Chondrocyte (in vitro differentiated cells): ENCODE measurements around the gene NOMO2. TPM values are rescaled to one million over a fixed set of nuclear protein-coding genes. Genes with fewer than 3 reads are reported as not detected.
"Not testable (repeated sequence)": the region's sequence is repeated elsewhere in the genome, so short reads cannot be mapped to it uniquely, and the experiment has no call there.

Experiments used
- DNase-seq: peaks from one replicate; pipeline ENCODE4 v3.0.0; 2021; ENCODE audit warnings: mixed read lengths, low spot score
- H3K27ac Mint-ChIP-seq: one replicate; pipeline ENCODE4 v1.8.0; 2021; ENCODE audit warnings: mild to moderate bottlenecking, moderate library complexity, mixed read lengths; ENCODE audit not compliant: unreplicated experiment
- H3K27me3 Mint-ChIP-seq: 2 replicates; pipeline ENCODE4 v1.8.0; 2021; ENCODE audit warnings: low read depth, mixed read lengths
- H3K36me3 Mint-ChIP-seq: 2 replicates; pipeline ENCODE4 v1.8.0; 2021; ENCODE audit warnings: low read depth, mixed read lengths
- H3K4me1 Mint-ChIP-seq: 2 replicates; pipeline ENCODE4 v1.8.0; 2021; ENCODE audit warnings: low read depth, mild to moderate bottlenecking, mixed read lengths
- H3K4me3 Mint-ChIP-seq: one replicate; pipeline ENCODE4 v1.8.0; 2021; ENCODE audit warnings: mild to moderate bottlenecking, moderate library complexity, mixed read lengths; ENCODE audit not compliant: unreplicated experiment
- H3K9me3 Mint-ChIP-seq: 2 replicates; pipeline ENCODE4 v1.8.0; 2021; ENCODE audit warnings: low read depth, mixed read lengths
- total RNA-seq: library from RNA; stranded (reverse); gene quantifications from 3 replicates; pipeline ENCODE4 v1.2.1, GENCODE V29; 2021

Gene NOMO2
- total RNA-seq, 1 donor from 2014 or later, result 182 TPM

GRCh38 chr16:18498430-18498829 lies 63.5 kb downstream of the NOMO2 start:
- not testable (repeated sequence) for H3K36me3 Mint-ChIP-seq, DNase-seq, H3K9me3 Mint-ChIP-seq, H3K4me3 Mint-ChIP-seq, H3K27me3 Mint-ChIP-seq, H3K27ac Mint-ChIP-seq, H3K4me1 Mint-ChIP-seq

DNA sequence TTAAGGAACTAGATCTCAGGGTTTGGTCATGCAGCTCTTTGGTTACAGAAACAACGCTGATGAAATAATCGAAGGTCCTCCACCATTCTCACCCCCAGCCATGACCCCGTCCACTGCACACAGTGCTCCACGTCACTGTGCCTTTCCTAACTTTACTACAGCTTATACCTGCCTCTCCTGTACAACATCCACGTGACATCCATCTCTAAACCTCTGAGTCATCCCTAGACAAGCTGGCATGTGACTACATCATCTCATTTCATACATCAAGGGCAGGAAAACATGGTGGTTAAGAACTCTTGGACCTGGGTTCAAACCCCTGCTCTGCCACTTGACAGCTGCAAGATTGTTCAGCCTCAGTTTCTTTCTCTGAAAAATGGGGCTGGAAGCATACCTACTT lies 64.9 kb downstream of the NOMO2 start:
- DNase-seq, H3K4me1 Mint-ChIP-seq, H3K27ac Mint-ChIP-seq, H3K4me3 Mint-ChIP-seq, H3K27me3 Mint-ChIP-seq, H3K36me3 Mint-ChIP-seq, H3K9me3 Mint-ChIP-seq: not testable (repeated sequence)

- H3K9me3 Mint-ChIP-seq, H3K36me3 Mint-ChIP-seq, H3K4me1 Mint-ChIP-seq, H3K27ac Mint-ChIP-seq, H3K4me3 Mint-ChIP-seq, DNase-seq, H3K27me3 Mint-ChIP-seq: not testable (repeated sequence)
Observed at GRCh38 chr16:18492118-18492897, 69.6 kb downstream of the NOMO2 start.

GRCh38 chr16:18436025-18436424 lies 125.9 kb downstream of the NOMO2 start:
- not testable (repeated sequence) for H3K4me1 Mint-ChIP-seq, H3K4me3 Mint-ChIP-seq, H3K9me3 Mint-ChIP-seq, DNase-seq, H3K36me3 Mint-ChIP-seq, H3K27me3 Mint-ChIP-seq, H3K27ac Mint-ChIP-seq

- H3K36me3 Mint-ChIP-seq, result not testable (repeated sequence)
Observed at GRCh38 chr16:18415827-18416226, 146.1 kb downstream of the NOMO2 start.

GRCh38 chr16:18409532-18410293 lies 152.2 kb downstream of the NOMO2 start:
- not testable (repeated sequence) for H3K4me1 Mint-ChIP-seq, H3K4me3 Mint-ChIP-seq, H3K36me3 Mint-ChIP-seq, H3K27ac Mint-ChIP-seq, H3K9me3 Mint-ChIP-seq, DNase-seq, H3K27me3 Mint-ChIP-seq

More at GRCh38 chr16:18415827-18416226, 146.1 kb downstream of the NOMO2 start:
- not testable (repeated sequence) for DNase-seq, H3K27me3 Mint-ChIP-seq, H3K9me3 Mint-ChIP-seq, H3K4me3 Mint-ChIP-seq, H3K27ac Mint-ChIP-seq, H3K4me1 Mint-ChIP-seq

DNA sequence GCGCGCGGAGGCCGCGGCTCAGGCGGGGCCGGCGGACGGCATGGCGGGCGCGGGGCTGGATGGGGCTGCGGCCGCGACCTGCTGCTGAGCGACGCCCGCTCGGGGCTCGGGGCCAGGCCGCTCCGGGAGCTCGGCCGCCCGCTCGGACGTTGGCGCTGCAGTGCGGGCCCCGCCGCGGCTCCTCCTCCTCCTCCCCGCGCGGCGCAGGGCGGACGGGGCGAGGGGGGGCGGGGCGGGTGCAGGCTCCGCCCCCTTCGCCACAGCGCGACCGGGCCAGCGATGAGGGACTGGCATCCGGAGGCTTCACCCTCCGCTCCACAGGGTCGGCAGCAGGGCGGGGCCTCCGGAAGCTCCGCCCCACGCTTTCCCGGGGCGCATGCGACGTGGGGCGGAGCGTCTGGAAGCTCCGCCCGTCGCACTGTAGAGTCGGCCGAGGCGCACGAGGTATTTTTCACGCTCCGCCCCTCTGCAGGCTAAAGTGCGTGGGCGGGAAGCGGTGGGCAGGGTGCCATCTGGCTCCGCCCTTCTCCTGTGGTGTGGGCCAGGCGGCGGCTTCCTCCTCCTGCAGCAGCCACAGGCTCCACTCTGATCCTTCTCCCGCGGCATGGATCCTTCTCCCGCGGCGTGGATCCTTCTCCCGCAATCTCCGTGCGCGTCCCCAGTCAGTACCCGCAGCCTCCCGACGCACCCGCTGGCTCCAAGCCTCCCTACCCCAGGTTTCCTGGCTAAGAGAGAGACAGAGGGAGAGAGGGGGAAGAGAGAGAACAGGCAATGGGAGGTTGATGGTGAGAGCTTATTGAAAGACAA lies 159.8 kb downstream of the NOMO2 start:
- not testable (repeated sequence) for H3K4me1 Mint-ChIP-seq, H3K27me3 Mint-ChIP-seq, H3K9me3 Mint-ChIP-seq, H3K4me3 Mint-ChIP-seq, H3K27ac Mint-ChIP-seq, DNase-seq, H3K36me3 Mint-ChIP-seq

DNA sequence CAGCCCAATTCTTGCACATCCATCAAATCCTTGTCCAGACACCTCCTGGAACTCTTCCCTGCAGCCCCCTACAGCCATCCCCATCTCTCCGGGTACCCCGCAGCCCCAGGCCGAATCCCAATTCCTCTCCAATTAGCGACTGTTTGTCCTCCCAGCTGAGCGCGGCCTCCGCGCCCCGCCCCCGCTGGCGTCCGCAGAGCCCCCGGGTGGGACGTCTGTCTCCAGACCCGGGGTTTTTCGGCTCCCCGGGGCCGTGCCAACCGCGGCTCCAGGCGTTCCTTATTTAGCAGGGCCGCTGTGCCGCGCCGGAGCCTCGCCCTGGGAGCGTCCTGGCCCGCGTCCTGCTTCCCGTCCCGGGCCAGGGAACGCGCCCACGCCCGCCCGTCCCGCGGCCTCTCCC lies 160.7 kb downstream of the NOMO2 start:
- H3K36me3 Mint-ChIP-seq, H3K9me3 Mint-ChIP-seq, H3K27me3 Mint-ChIP-seq, H3K4me1 Mint-ChIP-seq: not testable (repeated sequence)
- peak; percentile 68 for DNase-seq
- H3K4me3 Mint-ChIP-seq, result peak overlapping the region; percentile 76
- peak overlapping the region; percentile 49 for H3K27ac Mint-ChIP-seq

- DNase-seq, result peak; percentile 38
- H3K4me1 Mint-ChIP-seq, H3K27me3 Mint-ChIP-seq, H3K4me3 Mint-ChIP-seq, H3K36me3 Mint-ChIP-seq, H3K27ac Mint-ChIP-seq, H3K9me3 Mint-ChIP-seq: not testable (repeated sequence)
Observed at GRCh38 chr16:18394363-18394762, 167.5 kb downstream of the NOMO2 start.

DNA sequence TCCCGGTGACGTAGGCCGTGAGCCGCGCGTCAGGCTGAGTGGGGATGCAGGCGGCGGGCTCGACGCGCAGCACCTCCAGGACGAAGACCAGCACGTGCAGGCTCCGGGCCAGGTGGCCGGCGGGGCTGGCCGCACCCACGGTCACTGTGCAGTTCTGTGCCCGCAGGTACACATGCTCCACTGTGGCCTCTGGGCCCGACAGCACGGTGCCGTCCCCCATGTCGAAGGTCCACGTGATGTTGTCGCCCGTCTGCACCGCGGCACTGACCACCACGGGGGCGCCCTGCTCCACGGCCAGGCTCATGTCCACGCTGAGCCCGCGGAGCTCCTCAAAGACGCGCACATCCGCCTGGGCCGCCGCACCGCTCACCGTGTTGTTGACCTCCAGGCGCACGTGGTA lies 174.1 kb downstream of the NOMO2 start:
- H3K4me3 Mint-ChIP-seq, H3K4me1 Mint-ChIP-seq, H3K9me3 Mint-ChIP-seq: not testable (repeated sequence)

GRCh38 chr16:18386517-18386916 lies 175.4 kb downstream of the NOMO2 start:
- H3K4me1 Mint-ChIP-seq, H3K27me3 Mint-ChIP-seq, H3K4me3 Mint-ChIP-seq, H3K36me3 Mint-ChIP-seq, H3K27ac Mint-ChIP-seq, H3K9me3 Mint-ChIP-seq: not testable (repeated sequence)
- DNase-seq, result peak; percentile 14

More for the DNA sequence above, 174.1 kb downstream of the NOMO2 start:
- not testable (repeated sequence) for H3K36me3 Mint-ChIP-seq, H3K27ac Mint-ChIP-seq, DNase-seq, H3K27me3 Mint-ChIP-seq

DNA sequence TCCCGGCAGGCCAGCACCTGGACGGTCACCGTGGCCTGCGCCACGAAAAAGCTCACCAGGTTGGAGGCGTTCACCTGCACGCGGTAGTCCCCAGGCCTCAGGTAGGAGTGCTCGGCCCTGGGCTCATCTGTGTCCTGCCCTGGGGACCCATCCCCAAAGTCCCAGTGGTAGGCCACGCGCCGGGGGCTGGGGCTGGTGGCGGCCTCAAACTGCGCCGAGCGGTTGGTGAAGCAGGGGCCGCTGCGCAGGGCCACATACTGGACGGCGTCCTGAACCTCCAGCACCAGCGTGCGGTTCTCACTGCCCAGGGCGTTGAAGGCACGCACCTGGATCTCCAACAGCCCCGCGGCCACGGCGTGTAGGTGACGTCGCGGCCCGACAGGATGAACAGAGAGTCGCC lies 176.6 kb downstream of the NOMO2 start:
- H3K9me3 Mint-ChIP-seq, H3K27ac Mint-ChIP-seq, H3K27me3 Mint-ChIP-seq, H3K36me3 Mint-ChIP-seq, H3K4me3 Mint-ChIP-seq, H3K4me1 Mint-ChIP-seq: not testable (repeated sequence)
- peak; percentile 5 for DNase-seq
